HuH-7.5 (cell line): ENCODE measurements around the gene RAD51B.

ENCODE experiments used
- DNase-seq: peaks from one replicate; pipeline ENCODE4 v3.0.0; 2011; ENCODE audit warnings: low spot score

RAD51B gene

DNA sequence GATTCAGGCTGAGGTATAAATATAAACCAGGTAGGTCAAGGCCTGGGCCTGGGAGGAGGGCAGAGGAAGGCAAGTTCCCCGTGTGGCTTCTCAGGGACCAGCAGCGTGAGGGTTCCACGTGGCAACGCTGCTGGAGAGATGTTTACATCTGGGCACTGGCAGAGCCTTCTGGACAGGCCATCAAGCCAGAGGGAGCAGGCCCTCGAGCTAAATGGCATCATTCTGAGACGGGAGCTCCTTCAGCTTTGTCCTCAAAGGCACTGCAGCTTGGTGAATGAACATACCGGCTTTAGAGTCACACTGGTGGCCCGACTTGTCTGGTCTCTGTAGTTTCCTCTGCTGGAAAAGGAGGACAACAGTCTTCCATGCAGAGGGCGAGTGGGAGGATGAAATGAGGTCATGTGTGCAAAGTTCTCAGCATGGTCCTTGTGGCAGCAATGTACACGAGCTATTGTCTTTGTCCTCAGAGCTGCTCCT lies 742.0 kb downstream of the RAD51B start:
- DNase-seq = no peak

GRCh38 chr14:68562911-68563250 lies 743.3 kb downstream of the RAD51B start:
- DNase-seq = no peak

GRCh38 chr14:68563251-68564131 lies 743.9 kb downstream of the RAD51B start:
- no peak for DNase-seq

GRCh38 chr14:68564191-68564825 lies 744.7 kb downstream of the RAD51B start:
- DNase-seq = no peak

GRCh38 chr14:68564826-68565759 lies 745.5 kb downstream of the RAD51B start:
- DNase-seq = no peak

DNA sequence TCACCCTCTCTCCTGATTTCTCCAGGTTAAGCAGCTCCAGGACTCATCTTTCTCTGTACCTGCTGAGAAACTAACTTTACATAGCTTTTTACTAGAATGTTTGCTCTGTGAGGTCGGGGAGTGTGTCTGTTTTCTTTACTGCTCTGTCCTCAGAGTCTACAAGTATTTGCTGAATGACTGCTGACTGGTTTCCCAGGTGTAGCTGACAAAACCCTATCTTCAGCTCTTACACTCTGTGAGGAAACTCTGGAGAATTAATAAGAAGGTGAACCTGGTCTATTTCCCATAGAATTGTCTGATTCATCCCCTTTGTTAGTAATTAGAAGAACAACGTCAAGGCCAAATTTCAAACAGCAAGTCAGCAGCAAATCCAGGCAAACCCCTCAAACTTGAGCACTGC lies 746.5 kb downstream of the RAD51B start:
- no peak for DNase-seq

- DNase-seq = no peak
Observed at GRCh38 chr14:68568907-68569897, 749.6 kb downstream of the RAD51B start.

- DNase-seq = no peak
Observed at GRCh38 chr14:68569970-68570409, 750.4 kb downstream of the RAD51B start.

- DNase-seq = no peak
Observed at GRCh38 chr14:68571114-68571591, 751.6 kb downstream of the RAD51B start.

DNA sequence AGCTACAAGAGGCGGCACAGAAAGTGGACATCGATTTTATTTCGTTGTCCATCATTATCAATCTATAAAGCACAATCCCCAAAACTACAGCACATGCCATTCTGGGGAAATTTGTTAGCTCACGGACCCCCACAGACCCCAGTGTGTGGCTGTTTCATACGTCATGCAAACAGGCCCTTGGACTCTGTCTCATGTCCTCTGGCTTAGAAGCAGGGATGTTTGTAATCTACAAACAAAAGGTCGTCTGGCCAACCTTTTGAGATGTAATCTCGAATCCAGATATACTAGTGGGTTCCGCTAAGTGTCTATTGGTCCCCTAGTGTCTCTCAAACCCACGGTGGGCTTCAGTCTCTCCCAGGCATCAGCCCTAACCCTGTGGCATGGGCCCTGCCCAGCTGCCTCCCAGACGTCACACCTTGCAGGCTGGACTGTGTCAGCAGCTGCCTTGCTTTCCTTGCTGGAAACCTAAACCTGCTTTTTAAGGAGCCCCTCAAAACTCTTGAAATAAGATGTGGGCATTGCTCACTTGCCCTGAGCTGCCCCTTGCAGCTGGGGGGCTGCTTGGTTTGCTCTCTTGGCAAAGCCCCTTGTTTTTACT lies 752.4 kb downstream of the RAD51B start:
- DNase-seq = no peak

- no peak for DNase-seq
Observed at GRCh38 chr14:68573126-68573525, 753.5 kb downstream of the RAD51B start.

DNA sequence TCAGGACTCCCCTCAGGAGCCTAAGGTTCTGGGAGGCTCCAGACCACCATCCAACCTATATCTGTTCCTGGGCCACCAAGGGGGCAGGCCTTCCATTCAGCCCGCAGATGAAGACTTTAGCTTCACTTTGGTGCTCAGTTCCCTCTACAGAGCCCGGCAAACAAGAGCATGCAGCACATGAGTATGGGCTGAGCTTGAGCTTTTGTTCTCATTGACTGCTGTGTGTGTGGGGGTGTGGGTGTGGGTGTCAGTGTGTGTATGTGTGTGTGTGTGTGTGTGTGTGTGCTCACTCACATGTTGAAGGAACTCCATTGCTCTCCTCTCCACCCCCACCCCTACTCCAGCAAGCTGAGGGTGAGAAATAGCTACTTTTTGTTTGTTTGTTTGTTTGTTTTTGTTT lies 754.1 kb downstream of the RAD51B start:
- no peak for DNase-seq

DNA sequence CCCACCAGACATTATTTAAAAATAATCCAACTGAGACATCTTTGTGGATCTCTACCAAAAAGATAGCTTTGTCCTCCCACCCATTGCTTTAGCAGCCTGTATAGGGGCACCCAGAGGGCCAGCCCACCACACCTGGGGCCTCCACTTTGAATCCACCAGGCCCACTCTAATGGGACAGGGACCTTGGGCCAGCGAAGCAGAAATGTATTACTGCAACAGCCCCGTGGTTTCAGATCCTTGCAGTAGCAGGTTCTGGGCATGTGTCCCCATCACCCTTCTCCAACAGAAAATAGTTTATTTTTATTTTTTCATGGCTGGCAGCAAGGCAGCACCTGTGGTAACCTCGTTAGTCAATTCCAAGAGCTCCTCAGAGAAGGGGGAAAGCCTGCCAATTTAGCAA lies 754.9 kb downstream of the RAD51B start:
- no peak for DNase-seq

DNA sequence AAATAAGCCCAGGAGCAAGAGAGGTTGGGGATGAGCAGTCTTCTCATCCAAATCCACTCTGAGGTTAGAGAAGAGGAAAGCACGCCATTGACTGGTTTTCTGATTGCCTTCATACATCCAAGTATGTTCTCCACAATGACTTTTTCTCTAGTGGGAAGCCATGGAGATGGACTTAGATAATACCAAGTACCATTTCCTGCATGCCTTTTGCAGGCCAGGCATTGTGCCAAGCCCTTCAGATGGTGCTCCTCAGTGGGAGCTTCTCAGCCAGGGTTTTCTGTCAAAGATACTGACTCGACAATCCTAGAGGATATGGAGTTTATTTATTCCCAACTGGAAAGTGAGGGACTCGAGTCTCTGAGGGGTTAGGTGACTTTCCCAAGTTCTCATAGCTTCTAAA lies 755.3 kb downstream of the RAD51B start:
- DNase-seq = no peak

DNA sequence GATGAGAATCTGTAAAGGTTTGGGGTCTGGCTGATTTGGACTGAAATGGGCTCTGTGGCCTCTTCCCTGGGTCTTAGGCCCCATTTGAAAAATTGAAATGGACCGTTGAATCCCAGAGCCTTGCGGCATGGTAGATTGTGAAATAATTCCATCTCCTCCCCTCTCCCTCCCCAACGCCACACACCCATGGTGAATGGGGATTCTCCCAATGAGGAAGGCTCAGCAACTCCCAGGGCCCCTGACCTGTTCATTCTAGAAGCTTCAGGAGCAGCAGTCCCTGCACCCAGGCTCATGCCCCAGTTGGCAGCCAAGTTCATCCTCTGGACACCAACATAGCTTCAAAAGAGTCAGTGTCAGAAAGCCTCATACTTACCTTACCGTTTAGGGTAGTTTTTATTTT lies 755.8 kb downstream of the RAD51B start:
- DNase-seq = no peak

DNA sequence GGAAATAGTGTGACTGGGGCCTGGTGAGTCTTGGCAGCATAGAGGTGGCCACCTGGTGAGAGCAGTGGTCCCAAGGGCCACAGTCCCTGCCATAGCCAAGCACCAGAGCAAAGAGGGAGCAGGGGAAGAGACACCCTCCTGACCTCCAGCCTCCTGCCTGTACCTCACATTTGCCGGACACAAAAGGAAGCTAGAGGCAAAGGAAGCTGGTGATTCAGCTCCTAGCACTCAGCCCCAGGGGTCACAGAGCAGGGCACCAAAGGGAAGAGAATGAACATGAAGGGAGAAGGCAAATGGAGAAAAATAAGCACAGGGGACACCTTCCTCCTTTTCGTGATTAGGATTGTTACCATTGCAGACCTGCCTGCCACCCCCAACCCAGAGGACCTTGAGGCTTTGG lies 756.5 kb downstream of the RAD51B start:
- DNase-seq = no peak

- no peak for DNase-seq
Observed at GRCh38 chr14:68576496-68577244, 757.1 kb downstream of the RAD51B start.

- DNase-seq = peak; percentile 57
Observed at GRCh38 chr14:68577802-68578541, 758.4 kb downstream of the RAD51B start.

DNA sequence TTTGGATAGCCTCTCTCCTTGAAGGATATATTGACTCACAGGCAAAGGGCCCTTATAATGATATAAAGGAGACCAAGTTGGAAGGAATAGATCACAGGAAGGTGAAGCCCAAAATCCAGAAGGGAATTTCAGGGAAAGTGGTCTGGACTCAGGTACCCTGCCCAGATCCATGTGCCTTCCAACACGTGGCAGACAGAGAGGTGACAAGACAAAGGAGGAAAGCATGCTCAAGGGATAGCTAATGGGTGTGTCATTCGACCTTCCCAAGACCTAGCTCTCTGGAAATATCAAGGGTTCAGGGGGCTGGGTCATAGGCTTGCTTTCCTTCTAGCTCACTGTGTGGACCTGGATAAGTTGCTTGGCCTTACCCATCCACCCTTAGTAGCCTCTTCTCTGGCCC lies 759.0 kb downstream of the RAD51B start:
- DNase-seq = no peak
